NCI-H774 (cell line): ENCODE data around the gene QPCT.

Experiments used
- DNase-seq: peaks from one replicate; lab custom pipeline; 2025; lab: John Stamatoyannopoulos, UW

QPCT gene

GRCh38 chr2:37324786-37325624, 19.4 kb upstream of the QPCT start, which contains the start of gene PRKD3:
TSS of gene PRKD3 (minus strand) at chr2:37324833. CDS start at chr2:37316524, 8,309 bp downstream.
- DNase-seq = peak; percentile 50

GRCh38 chr2:37325625-37326071, 18.8 kb upstream of the QPCT start:
- DNase-seq = no peak

GRCh38 chr2:37326285-37326684, 18.1 kb upstream of the QPCT start:
- no peak for DNase-seq

- DNase-seq = no peak
Observed at GRCh38 chr2:37326866-37327634, 17.4 kb upstream of the QPCT start.

- no peak for DNase-seq
Observed at GRCh38 chr2:37330681-37331080, 13.7 kb upstream of the QPCT start.

GRCh38 chr2:37332560-37332959, 11.9 kb upstream of the QPCT start:
- DNase-seq = no peak

GRCh38 chr2:37333256-37333655, 11.2 kb upstream of the QPCT start:
- DNase-seq = no peak

GRCh38 chr2:37335604-37336003, 8.8 kb upstream of the QPCT start:
- no peak for DNase-seq

- no peak for DNase-seq
Observed at GRCh38 chr2:37337620-37338280, 6.7 kb upstream of the QPCT start.

GRCh38 chr2:37338933-37339332, 5.5 kb upstream of the QPCT start:
- DNase-seq = no peak

GRCh38 chr2:37340637-37341036, 3.8 kb upstream of the QPCT start:
- no peak for DNase-seq

- DNase-seq = no peak
Observed at GRCh38 chr2:37342591-37343220, 1.7 kb upstream of the QPCT start.

GRCh38 chr2:37343537-37344434, 644 bp upstream of the QPCT start:
- no peak for DNase-seq

- no peak for DNase-seq
Observed at GRCh38 chr2:37348155-37348554, 3.7 kb downstream of the QPCT start.

- peak; percentile 78 for DNase-seq
Observed at GRCh38 chr2:37349231-37349860, 4.9 kb downstream of the QPCT start.

GRCh38 chr2:37350034-37350433, 5.6 kb downstream of the QPCT start:
- peak; percentile 67 for DNase-seq

- no peak for DNase-seq
Observed at GRCh38 chr2:37354531-37354930, 10.1 kb downstream of the QPCT start.

- DNase-seq = no peak
Observed at GRCh38 chr2:37355735-37356134, 11.3 kb downstream of the QPCT start.

GRCh38 chr2:37356299-37356698, 11.9 kb downstream of the QPCT start:
- DNase-seq = no peak

- no peak for DNase-seq
Observed at GRCh38 chr2:37357069-37357468, 12.6 kb downstream of the QPCT start.

- no peak for DNase-seq
Observed at GRCh38 chr2:37357530-37357929, 13.1 kb downstream of the QPCT start.
